ENCODE results near the gene LMOD2. TPM values are rescaled to one million over a fixed set of nuclear protein-coding genes. Genes with fewer than 3 reads are reported as not detected.
A peak's percentile ranks its signal among the peaks of the same experiment; 100 is the strongest.

The LMOD2 gene
- total and polyA plus RNA-seq, 10 of the 15 experiments (the other 5 are each of a cell fraction or from before 2014, with no cell fraction given) = not detected

- no peaks in the 10 kb centered on the region for H4K20me1 ChIP-seq (ENCODE audit: control insufficient read depth, insufficient read depth)
- no peak overlapping the region for H3K4me3 ChIP-seq
- ATAC-seq = no peak
- ChIA-PET RAD21 (ENCODE audit: unreplicated experiment) (interaction anchor here (1.9 kb wide), 1 partner anchor 139 kb away, joined by 4 read pairs; no protein-coding TSS in a partner anchor), CTCF (interaction anchor here (1.4 kb wide), 1 partner anchor 9 kb away, joined by 3 read pairs; no protein-coding TSS in a partner anchor), POLR2A (no interaction called here), SMC1A (ENCODE audit: uncharacterized antibody, unreplicated experiment) (interaction anchor here (1.6 kb wide), 1 partner anchor 240 kb away, joined by 6 read pairs; no protein-coding TSS in a partner anchor)
- H3K4me2 ChIP-seq (ENCODE audit: control insufficient read depth, insufficient read depth) = no peak overlapping the region
- no peaks in the 10 kb centered on the region for H3K79me2 ChIP-seq (ENCODE audit: control insufficient read depth, insufficient read depth, low read length)
- WGBS (ENCODE audit: insufficient coverage, insufficient replicate concordance, low lambda C conversion rate, missing lambda C conversion rate) = 15% methylated on average over 2 of the region's 2 CpGs
- H3K9ac ChIP-seq (ENCODE audit: control insufficient read depth, insufficient read depth, low read length) = no peak overlapping the region
- in situ Hi-C loops (cut with MboI) (no loop called here), intact Hi-C loops (cut with micrococcal nuclease; ENCODE audit: unreplicated experiment) (no loop called here)
- H3K27ac ChIP-seq (ENCODE audit: control insufficient read depth, insufficient read depth) = no peak overlapping the region
- no peaks in the 10 kb centered on the region for H3K4me1 ChIP-seq (ENCODE audit: control insufficient read depth, insufficient read depth, low read length)
- peak; percentile 23 for FAIRE-seq
- no peaks in the 10 kb centered on the region for H3K36me3 ChIP-seq (ENCODE audit: control insufficient read depth in 2 of 2, insufficient read depth in 2 of 2, low read length in 1 of 2)
- BruUV-seq (replicated peaks) = no TSS peak
- no peak for DNase-seq (ENCODE audit: low read depth, low spot score)
- no peaks in the 10 kb centered on the region for H3K27me3 ChIP-seq (replicated peaks in 1 of 2; ENCODE audit: control insufficient read depth in 2 of 2, insufficient read depth in 2 of 2, low read length in 1 of 2)
- no peaks in the 10 kb centered on the region for H3K9me3 ChIP-seq (replicated peaks; ENCODE audit: control insufficient read depth, insufficient read depth, low read length)
- no peak overlapping the region for H2AFZ ChIP-seq (ENCODE audit: control insufficient read depth, low read depth, low read length)
- no peak for TF ChIP-seq TCF3 (IDR thresholded peaks at IDR 0.05; ENCODE audit: borderline replicate concordance, insufficient read depth, low read depth, low read length)
These were observed 22.9 kb upstream of the LMOD2 start for GRCh38 chr7:123632808-123633207.

GRCh38 chr7:123633553-123633952, 22.1 kb upstream of the LMOD2 start:
- Histone ChIP-seq H3K9me3 (replicated peaks; ENCODE audit: control insufficient read depth, insufficient read depth, low read length) (no peaks in the 10 kb centered on the region), H4K20me1 (ENCODE audit: control insufficient read depth, insufficient read depth) (no peaks in the 10 kb centered on the region), H3K9ac (ENCODE audit: control insufficient read depth, insufficient read depth, low read length) (no peak overlapping the region), H3K79me2 (ENCODE audit: control insufficient read depth, insufficient read depth, low read length) (no peaks in the 10 kb centered on the region), H3K36me3 (ENCODE audit: control insufficient read depth in 2 of 2, insufficient read depth in 2 of 2, low read length in 1 of 2) (no peaks in the 10 kb centered on the region), H3K27me3 (replicated peaks in 1 of 2; ENCODE audit: control insufficient read depth in 2 of 2, insufficient read depth in 2 of 2, low read length in 1 of 2) (no peaks in the 10 kb centered on the region), H3K4me2 (ENCODE audit: control insufficient read depth, insufficient read depth) (no peak overlapping the region), H3K4me3 (no peak overlapping the region), H3K27ac (ENCODE audit: control insufficient read depth, insufficient read depth) (no peak overlapping the region), H2AFZ (ENCODE audit: control insufficient read depth, low read depth, low read length) (no peak overlapping the region), H3K4me1 (ENCODE audit: control insufficient read depth, insufficient read depth, low read length) (no peaks in the 10 kb centered on the region)
- ChIA-PET SMC1A (ENCODE audit: uncharacterized antibody, unreplicated experiment) (interaction anchor here (0.9 kb wide), 1 partner anchor 12 kb away, joined by 3 read pairs; no protein-coding TSS in a partner anchor), POLR2A (no interaction called here), CTCF (interaction anchor here (1.0 to 1.4 kb wide), 3 partner anchors 9 to 239 kb away, joined by 3 to 4 read pairs (median 3); no protein-coding TSS in a partner anchor), RAD21 (ENCODE audit: unreplicated experiment) (no interaction called here)
- 86% methylated on average over 7 of the region's 7 CpGs for WGBS (ENCODE audit: insufficient coverage, insufficient replicate concordance, low lambda C conversion rate, missing lambda C conversion rate)
- no peak for TF ChIP-seq NKRF (conservative IDR thresholded peaks at IDR 0.05)
- TF ChIP-seq SUPT20H (IDR thresholded peaks at IDR 0.05; ENCODE audit: borderline replicate concordance, control insufficient read depth, low read depth, low read length) = no peak
- TF ChIP-seq SKIL (IDR thresholded peaks at IDR 0.05; ENCODE audit: low read depth, poor library complexity, severe bottlenecking) = no peak
- intact Hi-C loops (cut with micrococcal nuclease; ENCODE audit: unreplicated experiment) = no loop called here
- ATAC-seq (no peak), FAIRE-seq (no peak), DNase-seq (ENCODE audit: low read depth, low spot score) (no peak)
- in situ Hi-C loops (cut with MboI) = no loop called here
- BruUV-seq (replicated peaks) = no TSS peak

Measured in GM12878 (cell line).